Measurements from ENCODE around the gene MBTD1.
"Not testable (repeated sequence)": the region's sequence is repeated elsewhere in the genome, so short reads cannot be mapped to it uniquely, and the experiment has no call there.

Gene MBTD1

GRCh38 chr17:51255673-51256072 lies 4.2 kb downstream of the MBTD1 start:
- DNase-seq (ENCODE audit: low read depth in 2 of 2, low spot score in 1 of 2), result no peak

DNA sequence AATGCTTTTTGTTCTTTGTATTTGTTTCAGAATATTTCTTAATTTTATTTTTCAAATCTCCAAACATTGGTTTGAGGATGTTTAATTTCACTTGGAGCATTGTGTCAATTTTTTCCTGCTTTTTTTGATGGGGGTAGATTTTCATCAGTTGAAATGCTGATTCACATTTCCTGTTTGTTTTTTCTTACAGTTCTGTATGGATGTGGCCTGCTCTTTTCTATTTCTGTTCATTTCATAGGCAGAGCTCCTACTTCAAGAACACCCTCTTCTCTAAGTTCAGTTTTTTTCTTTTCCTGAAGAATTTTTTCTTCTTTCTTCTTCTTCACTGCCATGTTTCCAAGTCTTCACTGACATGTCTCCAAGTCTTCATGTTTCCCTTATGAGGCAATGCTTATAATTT lies 8.8 kb downstream of the MBTD1 start:
- DNase-seq (ENCODE audit: low read depth in 2 of 2, low spot score in 1 of 2), result no peak

DNA sequence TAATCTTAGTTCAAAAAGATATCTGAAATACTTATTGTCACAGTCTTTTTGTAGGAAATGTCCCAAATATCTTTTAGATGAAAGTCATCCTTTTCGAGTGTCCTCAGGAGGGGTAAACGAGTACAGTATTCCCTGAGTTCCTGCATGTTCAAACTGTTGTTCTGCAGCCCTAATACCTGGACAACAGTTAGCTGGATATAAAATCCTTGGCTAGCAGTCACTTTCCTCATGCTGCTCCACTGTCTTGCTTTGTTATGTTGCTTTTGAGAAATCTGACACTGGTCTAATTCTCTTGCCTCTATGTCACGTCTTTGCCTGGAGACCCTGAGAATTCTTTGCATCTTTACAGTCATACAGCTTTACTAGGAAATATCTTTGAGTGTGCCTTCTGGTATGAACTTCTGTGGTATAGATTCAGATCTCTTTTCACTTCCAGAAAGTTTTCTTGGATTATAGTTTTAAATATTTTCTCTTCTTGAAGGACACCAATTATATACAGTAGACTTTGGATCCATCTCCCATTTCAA lies 9.5 kb downstream of the MBTD1 start:
- DNase-seq (ENCODE audit: low read depth in 2 of 2, low spot score in 1 of 2), result no peak

GRCh38 chr17:51245535-51245934 lies 14.3 kb downstream of the MBTD1 start:
- no peak for DNase-seq (ENCODE audit: low read depth in 2 of 2, low spot score in 1 of 2)

- DNase-seq (ENCODE audit: low read depth in 2 of 2, low spot score in 1 of 2), result no peak
These were observed 15.8 kb downstream of the MBTD1 start for GRCh38 chr17:51244041-51244440.

GRCh38 chr17:51240275-51240674 lies 19.6 kb downstream of the MBTD1 start:
- no peak for DNase-seq (ENCODE audit: low read depth in 2 of 2, low spot score in 1 of 2)

DNA sequence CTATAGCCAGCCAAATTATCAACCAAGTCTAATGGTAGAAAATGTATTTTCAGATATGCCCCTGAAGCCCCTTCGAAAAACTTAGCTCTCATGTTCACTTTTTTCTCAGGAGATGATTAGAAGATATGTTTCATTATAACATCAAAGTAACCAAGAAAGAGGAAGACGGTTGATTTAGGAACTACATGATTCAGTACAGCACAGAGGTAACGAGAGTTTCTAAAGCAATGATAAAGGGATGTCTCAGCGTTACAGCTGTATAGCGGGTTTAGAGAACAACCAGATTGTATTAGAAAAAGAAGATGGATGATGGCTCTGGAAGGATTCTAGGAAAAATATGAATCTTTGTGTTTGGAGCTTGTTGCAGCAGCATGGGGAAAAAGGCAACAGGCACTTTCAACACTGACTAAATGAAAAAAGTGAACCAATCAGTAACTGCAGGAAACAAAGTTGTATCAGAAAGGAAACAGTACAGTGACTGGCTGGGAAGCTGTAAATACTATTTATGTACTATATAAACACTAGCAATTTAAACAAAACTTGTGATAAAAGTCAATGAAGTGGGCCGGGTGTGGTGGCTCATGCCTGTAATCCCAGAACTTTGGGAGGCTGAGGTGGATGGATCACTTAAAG lies 21.5 kb downstream of the MBTD1 start:
- DNase-seq (ENCODE audit: low read depth in 2 of 2, low spot score in 1 of 2), result no peak

- no peak for DNase-seq (ENCODE audit: low read depth in 2 of 2, low spot score in 1 of 2)
These were observed 25.7 kb downstream of the MBTD1 start for GRCh38 chr17:51234162-51234561.

- DNase-seq (ENCODE audit: low read depth in 2 of 2, low spot score in 1 of 2), result no peak
These were observed 27.9 kb downstream of the MBTD1 start for GRCh38 chr17:51231999-51232398.

GRCh38 chr17:51230306-51230705 lies 29.5 kb downstream of the MBTD1 start:
- no peak for DNase-seq (ENCODE audit: low read depth in 2 of 2, low spot score in 1 of 2)

- no peak for DNase-seq (ENCODE audit: low read depth in 2 of 2, low spot score in 1 of 2)
These were observed 30.0 kb downstream of the MBTD1 start for GRCh38 chr17:51229889-51230288.

- no peak for DNase-seq (ENCODE audit: low read depth in 2 of 2, low spot score in 1 of 2)
These were observed 31.7 kb downstream of the MBTD1 start for GRCh38 chr17:51228161-51228560.

- DNase-seq (ENCODE audit: low read depth in 2 of 2, low spot score in 1 of 2), result not testable (repeated sequence)
These were observed 34.3 kb downstream of the MBTD1 start for GRCh38 chr17:51225523-51225922.

DNA sequence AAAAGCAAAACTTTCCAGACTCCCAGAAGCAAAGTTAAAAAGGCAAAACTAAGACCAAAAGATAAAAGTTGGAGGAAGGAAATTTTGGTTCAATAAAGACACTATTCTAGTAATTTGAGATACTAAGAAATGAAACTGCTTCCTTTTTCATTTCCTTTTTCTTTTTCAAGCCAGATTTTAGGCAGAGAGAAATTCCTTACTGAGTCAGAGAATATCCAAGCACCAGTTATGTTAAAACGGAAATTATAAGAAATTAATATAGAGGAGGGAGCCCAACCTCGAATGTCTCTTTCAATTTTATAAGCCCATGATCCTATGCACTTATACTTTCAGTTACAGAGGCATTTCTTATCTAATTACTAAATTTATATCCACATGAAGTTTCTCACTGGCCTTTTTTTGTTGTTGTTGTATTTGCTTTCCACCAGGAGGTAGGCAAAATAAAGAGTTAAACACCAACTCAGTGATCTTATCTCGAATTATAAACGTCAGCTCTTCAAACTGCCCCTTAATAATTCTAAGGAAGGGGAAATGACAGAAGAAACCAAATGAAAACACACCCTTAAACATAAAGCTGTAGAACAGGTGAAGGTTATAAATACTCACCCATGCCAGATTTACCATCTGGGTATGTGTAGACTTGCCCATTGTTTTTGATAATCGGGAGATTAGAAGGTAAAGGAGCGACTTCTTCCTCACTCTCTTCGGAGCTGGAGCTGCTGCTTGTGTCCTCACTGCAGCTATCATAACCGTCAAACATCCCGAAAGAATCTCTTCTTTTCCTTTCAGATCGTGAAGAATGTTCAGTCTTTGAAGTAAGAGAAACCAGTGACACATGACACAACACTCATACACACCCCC lies 35.2 kb downstream of the MBTD1 start:
- no peak for DNase-seq (ENCODE audit: low read depth in 2 of 2, low spot score in 1 of 2)

- no peak for DNase-seq (ENCODE audit: low read depth in 2 of 2, low spot score in 1 of 2)
These were observed 38.5 kb downstream of the MBTD1 start for GRCh38 chr17:51221322-51221721.

DNA sequence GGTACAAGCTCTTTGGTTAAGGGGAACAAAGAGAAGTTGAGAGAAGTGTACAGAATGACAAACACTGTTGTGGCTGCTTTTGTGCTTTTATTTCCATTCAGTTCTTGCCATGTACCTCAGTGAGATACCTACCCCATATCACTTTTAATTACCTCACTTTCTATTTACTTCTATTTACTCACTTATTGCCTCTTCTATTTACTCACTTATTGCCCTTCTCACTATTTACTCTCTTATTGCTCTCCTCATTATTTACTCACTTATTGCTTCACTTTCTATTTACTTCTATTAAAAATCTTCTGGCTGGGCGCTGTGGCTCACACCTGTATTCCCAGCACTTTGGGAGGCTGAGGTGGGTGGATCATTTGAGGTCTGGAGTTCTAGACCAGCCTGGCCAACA lies 41.9 kb downstream of the MBTD1 start:
- DNase-seq (ENCODE audit: low read depth in 2 of 2, low spot score in 1 of 2), result no peak

DNA sequence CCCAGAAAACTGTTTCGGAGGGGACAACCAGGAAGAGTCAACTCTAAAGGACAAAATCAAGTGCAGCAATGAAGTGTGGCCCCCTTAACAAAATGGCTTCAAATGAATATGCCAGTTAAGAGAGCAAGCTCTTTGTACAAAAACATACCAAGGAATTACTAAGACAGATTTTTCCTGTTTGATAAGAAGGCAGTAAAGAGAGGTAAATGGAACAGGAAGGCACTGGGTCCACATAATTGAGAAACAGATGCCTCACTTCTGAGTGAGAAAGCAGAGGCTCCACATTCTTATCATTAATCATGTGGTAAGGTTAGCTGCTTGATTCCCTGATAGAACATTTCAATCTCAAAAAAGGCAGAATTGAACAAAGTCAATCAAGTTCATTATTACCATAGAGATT lies 44.9 kb downstream of the MBTD1 start:
- no peak for DNase-seq (ENCODE audit: low read depth in 2 of 2, low spot score in 1 of 2)

GRCh38 chr17:51203838-51204237 lies 56.0 kb downstream of the MBTD1 start:
- DNase-seq (ENCODE audit: low read depth in 2 of 2, low spot score in 1 of 2), result no peak

- DNase-seq (ENCODE audit: low read depth in 2 of 2, low spot score in 1 of 2), result no peak
These were observed 59.0 kb downstream of the MBTD1 start for GRCh38 chr17:51200846-51201245.

- peak in 1 of 2 donors; percentile 8 for DNase-seq (ENCODE audit: low read depth in 2 of 2, low spot score in 1 of 2)
These were observed 59.6 kb downstream of the MBTD1 start for GRCh38 chr17:51200295-51200694.

DNA sequence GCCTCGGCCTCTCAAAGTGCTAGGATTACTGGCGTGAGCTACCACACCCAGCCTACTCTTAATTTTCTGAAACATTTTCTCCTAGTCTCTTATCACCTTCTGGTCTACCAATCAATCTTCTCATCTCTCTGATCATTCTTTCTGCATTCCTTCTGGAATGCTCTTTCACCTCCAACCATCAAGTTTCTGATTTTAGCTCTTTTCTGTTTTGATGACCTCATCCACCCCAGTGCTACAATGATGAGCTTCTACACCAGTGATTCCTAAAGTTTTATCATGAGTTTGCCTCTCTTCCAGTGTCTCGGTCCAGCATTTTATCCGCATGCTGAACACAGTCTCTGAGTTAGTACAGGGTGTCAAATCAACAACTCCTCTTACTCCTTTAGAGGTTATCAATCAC lies 62.1 kb downstream of the MBTD1 start:
- DNase-seq (ENCODE audit: low read depth in 2 of 2, low spot score in 1 of 2), result no peak

- no peak for DNase-seq (ENCODE audit: low read depth in 2 of 2, low spot score in 1 of 2)
These were observed 68.0 kb downstream of the MBTD1 start for GRCh38 chr17:51191895-51192294.

Measured in stimulated activated CD8-positive, alpha-beta memory T cell treated with anti-CD3 and anti-CD28 coated beads, Interleukin-4, amount 100 ng/mL, for 1 hour (primary cell).